Ascending aorta (tissue), 2 donors: ENCODE measurements around the gene NCKAP5. TPM values are rescaled to one million over a fixed set of nuclear protein-coding genes. Genes with fewer than 3 reads are reported as not detected.

Experiments
- DNase-seq, 2 donors: peaks; one replicate each; pipeline ENCODE4 v3.0.0-alpha.2; 2019; ENCODE audit warnings: low spot score in 2 of 2
- H3K27ac ChIP-seq, 2 donors: fragments of 200-600 bp; sonication (generic); one replicate each; pipeline ENCODE4 v1.5.1; 2016 to 2017; ENCODE audit warnings: mild to moderate bottlenecking in 1 of 2
- H3K27me3 ChIP-seq: fragments of 200-600 bp; sonication (generic); one replicate; pipeline ENCODE4 v1.5.1; 2017
- H3K36me3 ChIP-seq, 2 donors: fragments of 200-600 bp; sonication (generic); one replicate each; pipeline ENCODE4 v1.5.1; 2016
- H3K4me1 ChIP-seq, 2 donors: fragments of 200-600 bp; sonication (generic); one replicate each; pipeline ENCODE4 v1.5.1; 2016 to 2017; ENCODE audit warnings: mild to moderate bottlenecking in 1 of 2
- H3K4me3 ChIP-seq, 2 donors: fragments of 200-600 bp; sonication (generic); one replicate each; pipeline ENCODE4 v1.5.1; 2016 to 2017; ENCODE audit warnings: mild to moderate bottlenecking in 1 of 2
- H3K9me3 ChIP-seq, 2 donors: fragments of 200-600 bp; sonication (generic); one replicate each; pipeline ENCODE4 v1.5.1; 2016
- intact Hi-C: fragments of 100-400 bp; cut with DNase I; formaldehyde crosslinking; loops from one replicate; pipeline ENCODE4 v1.15.1; 2023
- total RNA-seq: library from RNA; depleted of rRNA; stranded (reverse); fragments of >200 nt; gene quantifications from one replicate; pipeline ENCODE4 v1.1.0, GENCODE V29; 2016
- TF ChIP-seq, protein P1 (sequence below), 3 experiments: fragments of 200-600 bp in 2 of 3; fragments of 450-650 bp in 1 of 3; sonication (generic) in 2 of 3; IDR thresholded peaks; one replicate each; pipeline ENCODE4 v1.5.1; 2016 to 2019; ENCODE audit warnings: antibody characterized with exemption in 3 of 3, mild to moderate bottlenecking in 1 of 3, moderate library complexity in 1 of 3

NCKAP5 gene
- total RNA-seq, 1 donor from 2014 or later, result 0.75 TPM

DNA sequence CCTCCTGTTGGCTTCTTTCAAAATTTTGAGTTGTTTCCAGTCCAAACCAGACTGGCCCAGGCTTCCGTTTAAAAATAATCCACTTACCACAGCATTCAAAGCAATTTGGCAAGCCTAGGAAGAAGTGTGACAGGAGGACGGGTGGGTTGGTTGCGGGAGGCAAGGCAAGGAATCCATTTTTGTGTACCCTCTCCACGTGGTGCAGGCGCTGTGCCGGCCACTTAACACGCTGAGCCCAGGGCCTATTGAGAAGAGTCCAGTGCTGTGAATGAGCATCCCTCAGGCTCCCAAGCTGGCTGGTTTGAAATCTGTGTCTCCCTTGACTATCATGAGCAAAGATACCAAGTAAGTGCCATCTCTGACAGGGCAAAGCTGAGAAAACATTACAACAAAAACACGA, 160.9 kb downstream of the NCKAP5 start:
- DNase-seq, result no peak
- TF ChIP-seq, protein P1, sequence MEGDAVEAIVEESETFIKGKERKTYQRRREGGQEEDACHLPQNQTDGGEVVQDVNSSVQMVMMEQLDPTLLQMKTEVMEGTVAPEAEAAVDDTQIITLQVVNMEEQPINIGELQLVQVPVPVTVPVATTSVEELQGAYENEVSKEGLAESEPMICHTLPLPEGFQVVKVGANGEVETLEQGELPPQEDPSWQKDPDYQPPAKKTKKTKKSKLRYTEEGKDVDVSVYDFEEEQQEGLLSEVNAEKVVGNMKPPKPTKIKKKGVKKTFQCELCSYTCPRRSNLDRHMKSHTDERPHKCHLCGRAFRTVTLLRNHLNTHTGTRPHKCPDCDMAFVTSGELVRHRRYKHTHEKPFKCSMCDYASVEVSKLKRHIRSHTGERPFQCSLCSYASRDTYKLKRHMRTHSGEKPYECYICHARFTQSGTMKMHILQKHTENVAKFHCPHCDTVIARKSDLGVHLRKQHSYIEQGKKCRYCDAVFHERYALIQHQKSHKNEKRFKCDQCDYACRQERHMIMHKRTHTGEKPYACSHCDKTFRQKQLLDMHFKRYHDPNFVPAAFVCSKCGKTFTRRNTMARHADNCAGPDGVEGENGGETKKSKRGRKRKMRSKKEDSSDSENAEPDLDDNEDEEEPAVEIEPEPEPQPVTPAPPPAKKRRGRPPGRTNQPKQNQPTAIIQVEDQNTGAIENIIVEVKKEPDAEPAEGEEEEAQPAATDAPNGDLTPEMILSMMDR (IDR thresholded peaks at IDR 0.05), result no peak
- intact Hi-C loops, result no loop called here
- no peaks in the 10 kb centered on the region for H3K36me3 ChIP-seq
- H3K27me3 ChIP-seq, result no peaks in the 10 kb centered on the region
- H3K27ac ChIP-seq, result no peak overlapping the region
- H3K4me1 ChIP-seq, result no peaks in the 10 kb centered on the region
- no peak overlapping the region for H3K4me3 ChIP-seq
- no peaks in the 10 kb centered on the region for H3K9me3 ChIP-seq

DNA sequence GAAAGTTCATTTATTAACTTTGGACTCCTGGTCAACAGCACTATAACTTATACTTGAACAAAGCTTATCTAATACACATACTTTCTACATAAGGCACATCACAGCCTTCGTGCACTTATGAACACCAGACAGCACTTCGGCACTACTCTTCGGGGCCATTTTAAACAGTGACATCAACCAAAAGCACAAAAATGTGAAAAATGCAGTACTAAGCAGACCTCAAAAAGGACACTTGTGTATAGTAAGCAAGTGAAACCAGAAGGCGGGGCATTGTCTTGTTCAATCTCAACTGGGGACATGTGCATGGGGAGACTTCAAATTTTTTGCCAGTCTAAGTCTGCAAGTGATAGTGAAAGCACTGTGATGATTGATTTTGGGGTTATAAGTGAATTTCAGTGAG, 163.0 kb downstream of the NCKAP5 start:
- Histone ChIP-seq H3K27me3 (no peaks in the 10 kb centered on the region), H3K36me3 (no peaks in the 10 kb centered on the region), H3K9me3 (no peaks in the 10 kb centered on the region), H3K4me3 (no peak overlapping the region), H3K4me1 (no peaks in the 10 kb centered on the region), H3K27ac (no peak overlapping the region)
- intact Hi-C loops, result no loop called here
- no peak for DNase-seq
- TF ChIP-seq, protein P1 (IDR thresholded peaks at IDR 0.05), result no peak

DNA sequence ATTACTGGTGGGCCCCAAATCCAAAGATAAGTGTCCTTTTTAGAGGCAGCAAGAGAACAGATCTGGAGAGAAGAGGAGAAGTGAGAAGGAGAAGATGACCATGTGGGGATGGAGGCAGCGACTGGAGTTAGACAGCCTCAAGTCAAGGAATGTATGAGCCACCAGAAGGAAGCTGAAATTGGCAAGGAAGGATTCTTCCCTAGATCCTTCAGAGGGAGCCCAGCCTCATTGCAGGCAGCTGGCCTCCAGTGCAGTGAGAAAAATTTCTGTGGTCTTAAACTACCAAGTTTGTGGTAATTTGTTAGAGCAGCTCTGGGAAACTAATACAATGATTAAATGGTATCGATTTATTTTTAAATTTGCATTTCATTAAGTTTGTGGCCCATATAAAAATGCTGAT, 167.9 kb downstream of the NCKAP5 start:
- Histone ChIP-seq H3K27me3 (no peaks in the 10 kb centered on the region), H3K27ac (no peak overlapping the region), H3K9me3 (no peaks in the 10 kb centered on the region), H3K4me1 (no peaks in the 10 kb centered on the region), H3K4me3 (no peak overlapping the region), H3K36me3 (no peaks in the 10 kb centered on the region)
- intact Hi-C loops, result no loop called here
- TF ChIP-seq, protein P1 (IDR thresholded peaks at IDR 0.05), result no peak
- no peak for DNase-seq

DNA sequence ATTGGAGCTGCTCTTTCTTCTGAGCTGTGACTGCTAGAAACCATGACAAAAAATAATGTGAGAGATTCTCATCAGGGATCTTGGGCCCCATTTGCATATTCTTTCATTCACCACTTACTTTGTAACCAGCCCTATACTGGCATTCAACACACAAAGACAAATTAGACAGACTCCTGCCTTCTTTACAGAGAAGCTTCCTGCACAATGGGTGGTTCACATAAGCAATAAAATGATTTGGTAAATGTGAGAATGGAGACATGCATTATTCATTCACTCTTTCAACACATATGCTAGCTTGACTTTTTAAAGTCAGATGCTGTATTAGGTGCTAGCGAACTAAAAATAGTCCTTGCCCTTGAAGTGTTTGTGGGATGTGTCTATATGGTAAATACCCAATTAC, 174.4 kb downstream of the NCKAP5 start:
- intact Hi-C loops, result no loop called here

DNA sequence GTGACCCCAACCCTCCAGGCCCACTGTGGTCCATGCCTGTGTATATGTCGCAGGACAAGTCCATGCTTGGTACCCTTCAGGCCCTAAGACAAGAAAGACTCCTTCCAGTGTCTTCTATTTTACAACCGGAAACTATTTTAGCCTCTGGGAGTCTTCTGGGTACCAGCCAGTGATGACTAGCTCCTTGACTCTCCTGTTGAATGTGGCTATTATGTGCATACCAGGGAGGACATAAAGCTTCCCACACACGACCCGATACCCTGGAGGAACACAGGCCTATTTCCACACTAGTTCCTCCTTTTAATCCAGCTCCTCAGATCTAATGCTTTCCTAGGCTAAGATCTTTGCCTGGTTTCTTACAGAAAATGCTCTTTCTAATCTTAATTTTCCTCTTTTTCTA, 178.1 kb downstream of the NCKAP5 start:
- H3K27me3 ChIP-seq, result no peaks in the 10 kb centered on the region
- H3K36me3 ChIP-seq, result no peaks in the 10 kb centered on the region
- DNase-seq, result no peak
- intact Hi-C loops, result no loop called here
- no peak overlapping the region for H3K27ac ChIP-seq
- TF ChIP-seq, protein P1 (IDR thresholded peaks at IDR 0.05), result no peak
- no peaks in the 10 kb centered on the region for H3K4me1 ChIP-seq
- no peaks in the 10 kb centered on the region for H3K9me3 ChIP-seq
- H3K4me3 ChIP-seq, result no peak overlapping the region

More for the DNA sequence above, 174.4 kb downstream of the NCKAP5 start:
- H3K27me3 ChIP-seq, result no peaks in the 10 kb centered on the region
- no peaks in the 10 kb centered on the region for H3K36me3 ChIP-seq
- H3K4me1 ChIP-seq, result no peaks in the 10 kb centered on the region
- no peak overlapping the region for H3K27ac ChIP-seq
- no peak for DNase-seq
- TF ChIP-seq, protein P1 (IDR thresholded peaks at IDR 0.05), result no peak
- no peak overlapping the region for H3K4me3 ChIP-seq
- H3K9me3 ChIP-seq, result no peaks in the 10 kb centered on the region

DNA sequence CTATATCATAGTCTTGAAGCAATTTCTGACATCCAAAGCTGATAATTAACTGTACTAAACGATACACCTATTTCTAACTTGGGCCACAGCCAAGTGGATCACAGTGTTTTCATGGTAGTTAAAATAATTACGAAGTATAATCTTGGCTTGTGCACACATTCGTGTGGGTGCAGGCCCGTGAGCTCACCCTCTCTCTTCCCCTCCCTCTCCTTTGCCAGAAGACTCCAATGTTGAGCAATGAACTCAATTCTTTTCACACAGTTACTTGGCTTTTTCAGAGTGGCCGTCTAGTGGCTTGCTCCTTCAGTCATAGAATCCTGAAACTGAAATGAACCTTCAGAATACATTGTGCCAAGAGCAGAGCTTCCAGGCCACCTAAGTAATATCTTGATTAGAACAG, 178.7 kb downstream of the NCKAP5 start:
- H3K27ac ChIP-seq, result no peak overlapping the region
- no peak for DNase-seq
- TF ChIP-seq, protein P1 (IDR thresholded peaks at IDR 0.05), result no peak
- H3K9me3 ChIP-seq, result no peaks in the 10 kb centered on the region
- intact Hi-C loops, result no loop called here
- no peaks in the 10 kb centered on the region for H3K27me3 ChIP-seq
- no peak overlapping the region for H3K4me3 ChIP-seq
- no peaks in the 10 kb centered on the region for H3K36me3 ChIP-seq
- no peaks in the 10 kb centered on the region for H3K4me1 ChIP-seq
